Measurements from ENCODE around the gene TOM1L2.

Gene TOM1L2

DNA sequence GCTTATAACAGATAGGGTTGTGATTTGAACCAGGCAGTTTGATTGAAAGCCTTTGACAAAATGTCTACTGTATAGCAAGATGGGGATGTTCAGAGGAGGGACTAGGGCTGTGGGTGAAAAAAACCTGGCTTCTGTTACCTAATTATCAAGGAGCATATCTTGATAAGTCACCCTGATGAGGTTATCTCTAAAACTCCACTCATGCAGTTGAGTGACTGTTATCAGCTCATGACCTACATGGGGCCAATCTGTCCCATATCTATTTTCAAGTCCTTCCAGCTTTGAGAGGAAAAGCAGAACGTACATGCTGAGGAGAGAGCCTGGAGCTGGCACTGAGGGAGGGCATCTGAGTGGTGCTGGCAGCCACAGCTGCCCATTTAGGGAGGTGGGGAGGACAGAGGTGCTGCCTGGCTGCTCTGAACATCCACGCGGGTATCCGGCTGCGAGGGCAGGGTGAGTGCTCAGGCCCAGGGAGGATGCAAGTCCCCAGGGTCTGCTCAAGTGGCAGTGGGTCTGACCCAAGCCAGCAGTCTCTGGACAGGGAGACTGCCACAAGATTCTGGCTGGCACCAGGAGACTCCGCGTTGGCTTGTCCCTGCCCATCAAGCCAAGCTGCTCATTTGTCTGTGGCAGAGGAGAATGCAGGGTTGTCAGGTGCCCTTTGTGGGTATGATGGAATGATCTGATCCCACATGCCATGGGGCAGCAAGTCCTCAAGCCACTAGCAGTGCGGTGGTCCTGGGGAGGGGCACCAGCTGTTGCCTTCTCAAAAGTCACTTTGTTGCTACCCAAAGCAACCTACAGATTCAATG, 37.6 kb upstream of the TOM1L2 start:
- Histone ChIP-seq H3K27me3 (replicated peaks; ENCODE audit: control insufficient read depth, insufficient read depth, low read length, poor library complexity, severe bottlenecking) (no peaks in the 10 kb centered on the region), H3K36me3 (ENCODE audit: control insufficient read depth, insufficient read depth, low read length) (peaks cover 5% of the 10 kb centered on the region), H3K9me3 (ENCODE audit: control insufficient read depth, low read length) (no peaks in the 10 kb centered on the region), H3K27ac (ENCODE audit: insufficient read depth, low read length, poor library complexity, severe bottlenecking) (no peak overlapping the region), H3K4me3 (ENCODE audit: insufficient read depth, low read depth, low read length, poor library complexity, severe bottlenecking) (no peak overlapping the region), H3K4me1 (ENCODE audit: control insufficient read depth, insufficient read depth, low read length, poor library complexity, severe bottlenecking) (no peaks in the 10 kb centered on the region)
- DNase-seq = no peak

DNA sequence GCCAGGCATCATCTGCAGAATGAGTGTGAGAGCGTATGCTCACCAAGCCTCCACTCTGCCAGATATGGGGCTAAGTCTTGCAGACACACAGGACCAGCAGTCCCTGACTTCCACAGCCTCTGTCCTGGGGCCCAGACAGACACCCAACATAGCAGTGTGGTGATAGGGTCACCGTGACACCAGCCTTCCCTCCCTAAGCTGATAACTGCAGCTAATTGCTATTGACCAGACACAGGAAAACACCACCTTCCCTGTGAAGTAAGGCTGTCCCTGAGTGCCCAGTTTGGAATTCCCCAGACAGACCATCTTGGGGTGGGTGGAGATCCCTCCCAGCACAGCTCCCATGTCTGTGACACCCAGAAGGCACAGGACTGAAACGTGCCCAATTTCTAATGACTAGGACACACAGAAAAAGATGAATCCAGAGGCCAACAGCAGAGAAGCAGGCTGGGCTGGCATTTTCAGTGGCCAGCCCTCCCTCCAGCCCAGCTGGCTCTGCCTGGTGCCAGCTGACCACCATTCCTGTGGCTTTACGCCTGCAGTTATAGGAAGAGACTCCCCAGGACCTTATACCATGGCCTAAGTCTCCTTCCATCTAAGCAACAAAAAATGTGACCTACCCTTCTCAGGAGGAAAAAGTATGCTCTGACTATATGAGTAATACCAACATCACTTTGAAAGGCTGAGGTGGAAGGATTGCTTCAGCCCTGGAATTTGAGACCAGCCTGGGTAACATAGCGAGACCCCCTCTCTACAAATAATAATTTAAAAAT, 36.5 kb upstream of the TOM1L2 start:
- H3K27me3 ChIP-seq (replicated peaks; ENCODE audit: control insufficient read depth, insufficient read depth, low read length, poor library complexity, severe bottlenecking) = no peaks in the 10 kb centered on the region
- no peaks in the 10 kb centered on the region for H3K4me1 ChIP-seq (ENCODE audit: control insufficient read depth, insufficient read depth, low read length, poor library complexity, severe bottlenecking)
- H3K9me3 ChIP-seq (ENCODE audit: control insufficient read depth, low read length) = no peaks in the 10 kb centered on the region
- H3K27ac ChIP-seq (ENCODE audit: insufficient read depth, low read length, poor library complexity, severe bottlenecking) = no peak overlapping the region
- DNase-seq = no peak
- H3K4me3 ChIP-seq (ENCODE audit: insufficient read depth, low read depth, low read length, poor library complexity, severe bottlenecking) = no peak overlapping the region
- H3K36me3 ChIP-seq (ENCODE audit: control insufficient read depth, insufficient read depth, low read length) = peaks cover 5% of the 10 kb centered on the region

DNA sequence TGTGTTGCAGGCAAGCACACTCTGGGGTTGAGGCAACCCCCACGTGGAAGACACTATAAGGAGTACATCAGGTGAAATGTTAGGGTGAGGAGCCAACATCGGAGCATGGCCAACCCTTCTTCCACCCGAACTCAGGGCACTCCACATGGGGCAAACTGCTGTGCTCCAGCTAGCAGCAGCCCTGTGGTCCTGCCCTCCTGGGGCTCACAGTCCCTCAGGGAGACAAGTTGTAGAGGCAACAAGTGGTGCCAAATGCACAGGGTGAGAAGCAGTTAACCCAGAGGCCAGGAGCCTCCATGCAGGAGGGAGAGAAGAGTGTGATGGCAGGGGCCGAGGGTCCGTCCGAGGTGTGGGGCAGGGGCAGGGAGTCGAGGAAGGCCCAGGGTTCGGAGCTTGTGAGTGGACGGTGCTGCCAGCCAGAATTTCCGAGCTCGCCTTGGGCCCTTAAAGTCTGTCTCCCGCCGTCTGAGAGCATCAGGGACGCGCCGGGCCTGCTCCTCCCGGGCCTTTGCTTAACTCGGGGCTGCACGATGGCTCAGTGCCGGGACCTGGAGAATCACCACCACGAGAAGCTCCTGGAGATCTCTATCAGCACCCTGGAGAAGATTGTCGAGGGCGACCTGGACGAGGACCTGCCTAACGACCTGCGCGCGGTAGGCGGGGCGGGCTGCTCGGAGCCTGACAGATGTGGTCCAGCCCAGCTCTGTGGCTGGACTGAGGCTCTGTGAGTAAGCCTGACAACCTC, 34.5 kb upstream of the TOM1L2 start:
- Histone ChIP-seq H3K9me3 (ENCODE audit: control insufficient read depth, low read length) (no peaks in the 10 kb centered on the region), H3K27ac (ENCODE audit: insufficient read depth, low read length, poor library complexity, severe bottlenecking) (no peak overlapping the region), H3K4me1 (ENCODE audit: control insufficient read depth, insufficient read depth, low read length, poor library complexity, severe bottlenecking) (no peaks in the 10 kb centered on the region), H3K4me3 (ENCODE audit: insufficient read depth, low read depth, low read length, poor library complexity, severe bottlenecking) (no peak overlapping the region), H3K36me3 (ENCODE audit: control insufficient read depth, insufficient read depth, low read length) (peaks cover 5% of the 10 kb centered on the region), H3K27me3 (replicated peaks; ENCODE audit: control insufficient read depth, insufficient read depth, low read length, poor library complexity, severe bottlenecking) (no peaks in the 10 kb centered on the region)
- DNase-seq = no peak

DNA sequence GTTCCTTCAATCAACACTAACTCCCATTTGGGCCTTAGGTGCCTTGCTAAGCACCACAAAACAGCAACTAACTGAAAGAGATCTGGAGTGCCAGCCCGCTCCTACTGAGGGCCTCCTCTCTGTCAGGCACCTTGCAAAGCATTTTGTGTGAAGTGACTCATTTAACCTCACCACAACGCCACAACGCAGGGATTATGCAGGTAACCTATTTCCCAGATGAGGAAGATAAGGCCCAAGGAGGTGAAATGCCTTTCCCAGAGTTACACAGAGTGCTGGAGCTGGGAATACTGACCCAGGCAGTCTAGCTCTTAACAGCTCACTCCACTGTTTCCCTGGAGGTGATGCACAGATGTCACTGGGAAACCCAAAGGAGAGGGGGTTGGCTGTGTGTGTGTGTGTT, 33.3 kb upstream of the TOM1L2 start:
- no peak for DNase-seq
- Histone ChIP-seq H3K27ac (ENCODE audit: insufficient read depth, low read length, poor library complexity, severe bottlenecking) (no peak overlapping the region), H3K4me1 (ENCODE audit: control insufficient read depth, insufficient read depth, low read length, poor library complexity, severe bottlenecking) (no peaks in the 10 kb centered on the region), H3K9me3 (ENCODE audit: control insufficient read depth, low read length) (no peaks in the 10 kb centered on the region), H3K36me3 (ENCODE audit: control insufficient read depth, insufficient read depth, low read length) (peaks cover 5% of the 10 kb centered on the region), H3K4me3 (ENCODE audit: insufficient read depth, low read depth, low read length, poor library complexity, severe bottlenecking) (no peak overlapping the region), H3K27me3 (replicated peaks; ENCODE audit: control insufficient read depth, insufficient read depth, low read length, poor library complexity, severe bottlenecking) (no peaks in the 10 kb centered on the region)

DNA sequence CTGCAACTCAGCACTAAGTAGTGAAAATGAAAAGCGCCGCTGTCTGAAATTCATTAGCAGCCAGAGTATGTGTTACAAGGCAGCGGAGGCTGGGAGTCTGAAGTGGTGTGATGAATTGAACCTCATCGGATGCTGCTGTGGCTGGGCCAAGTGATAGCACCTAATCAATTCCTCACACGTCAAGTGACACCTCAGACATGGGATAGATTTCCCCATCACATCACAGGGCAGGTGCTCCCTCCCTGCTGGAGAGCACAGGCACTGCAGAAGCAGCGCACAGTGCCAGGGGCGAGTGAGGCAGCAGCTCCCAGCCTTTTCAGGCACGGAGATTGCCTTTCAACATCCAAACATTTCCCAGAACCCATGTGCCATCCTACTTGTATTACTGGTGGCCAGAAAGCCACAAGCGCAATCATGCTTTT, 32.7 kb upstream of the TOM1L2 start:
- Histone ChIP-seq H3K27ac (ENCODE audit: insufficient read depth, low read length, poor library complexity, severe bottlenecking) (no peak overlapping the region), H3K36me3 (ENCODE audit: control insufficient read depth, insufficient read depth, low read length) (peaks cover 4% of the 10 kb centered on the region), H3K27me3 (replicated peaks; ENCODE audit: control insufficient read depth, insufficient read depth, low read length, poor library complexity, severe bottlenecking) (no peaks in the 10 kb centered on the region), H3K4me1 (ENCODE audit: control insufficient read depth, insufficient read depth, low read length, poor library complexity, severe bottlenecking) (no peaks in the 10 kb centered on the region), H3K9me3 (ENCODE audit: control insufficient read depth, low read length) (no peaks in the 10 kb centered on the region), H3K4me3 (ENCODE audit: insufficient read depth, low read depth, low read length, poor library complexity, severe bottlenecking) (no peak overlapping the region)
- no peak for DNase-seq

DNA sequence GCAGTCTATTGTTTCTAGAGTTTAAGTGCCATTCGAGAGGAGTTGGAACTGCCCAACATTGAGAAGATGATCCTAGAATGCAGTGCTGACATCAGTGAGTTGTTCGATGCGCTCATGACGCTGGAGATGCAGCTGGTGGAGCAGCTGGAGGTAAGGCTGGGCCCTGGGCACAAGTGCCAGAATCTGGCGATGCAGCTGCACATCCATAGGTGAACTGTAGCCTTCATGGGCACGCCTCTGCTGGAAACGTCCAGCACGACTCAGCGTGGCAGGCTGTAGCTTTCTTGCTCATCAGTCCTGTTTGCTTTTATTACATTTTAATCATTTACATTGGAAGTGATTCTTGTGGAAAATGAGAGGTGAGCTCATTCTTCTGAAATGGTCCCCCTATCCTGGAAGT, 32.1 kb upstream of the TOM1L2 start:
- Histone ChIP-seq H3K4me1 (ENCODE audit: control insufficient read depth, insufficient read depth, low read length, poor library complexity, severe bottlenecking) (no peaks in the 10 kb centered on the region), H3K27ac (ENCODE audit: insufficient read depth, low read length, poor library complexity, severe bottlenecking) (no peak overlapping the region)

GRCh38 chr17:18002171-18002570, 30.0 kb upstream of the TOM1L2 start:
- Histone ChIP-seq H3K4me3 (ENCODE audit: insufficient read depth, low read depth, low read length, poor library complexity, severe bottlenecking) (no peak overlapping the region), H3K9me3 (ENCODE audit: control insufficient read depth, low read length) (no peaks in the 10 kb centered on the region), H3K27ac (ENCODE audit: insufficient read depth, low read length, poor library complexity, severe bottlenecking) (no peak overlapping the region), H3K36me3 (ENCODE audit: control insufficient read depth, insufficient read depth, low read length) (no peaks in the 10 kb centered on the region), H3K4me1 (ENCODE audit: control insufficient read depth, insufficient read depth, low read length, poor library complexity, severe bottlenecking) (no peaks in the 10 kb centered on the region), H3K27me3 (replicated peaks; ENCODE audit: control insufficient read depth, insufficient read depth, low read length, poor library complexity, severe bottlenecking) (no peaks in the 10 kb centered on the region)
- DNase-seq = no peak

More for the DNA sequence above, 32.1 kb upstream of the TOM1L2 start:
- DNase-seq = no peak
- Histone ChIP-seq H3K27me3 (replicated peaks; ENCODE audit: control insufficient read depth, insufficient read depth, low read length, poor library complexity, severe bottlenecking) (no peaks in the 10 kb centered on the region), H3K4me3 (ENCODE audit: insufficient read depth, low read depth, low read length, poor library complexity, severe bottlenecking) (no peak overlapping the region), H3K36me3 (ENCODE audit: control insufficient read depth, insufficient read depth, low read length) (no peaks in the 10 kb centered on the region), H3K9me3 (ENCODE audit: control insufficient read depth, low read length) (no peaks in the 10 kb centered on the region)

DNA sequence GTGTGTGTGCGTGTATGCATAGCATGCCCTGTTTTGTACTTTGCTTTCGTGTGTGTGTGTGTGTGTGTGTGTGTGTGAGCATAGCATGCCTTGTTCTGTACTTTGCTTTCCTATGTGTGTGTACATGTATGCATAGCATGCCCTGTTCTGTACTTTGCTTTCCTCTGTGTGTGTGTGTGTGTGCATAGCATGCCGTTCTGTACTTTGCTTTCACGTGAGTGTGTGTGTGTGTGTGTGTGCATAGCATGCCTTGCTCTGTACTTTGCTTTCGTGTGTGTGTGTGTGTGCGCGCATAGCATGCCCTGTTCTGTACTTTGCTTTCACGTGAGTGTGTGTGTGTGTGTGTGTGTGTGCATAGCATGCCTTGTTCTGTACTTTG, 27.8 kb upstream of the TOM1L2 start:
- Histone ChIP-seq H3K4me3 (ENCODE audit: insufficient read depth, low read depth, low read length, poor library complexity, severe bottlenecking) (no peak overlapping the region), H3K4me1 (ENCODE audit: control insufficient read depth, insufficient read depth, low read length, poor library complexity, severe bottlenecking) (no peaks in the 10 kb centered on the region), H3K36me3 (ENCODE audit: control insufficient read depth, insufficient read depth, low read length) (no peaks in the 10 kb centered on the region), H3K27me3 (replicated peaks; ENCODE audit: control insufficient read depth, insufficient read depth, low read length, poor library complexity, severe bottlenecking) (no peaks in the 10 kb centered on the region), H3K27ac (ENCODE audit: insufficient read depth, low read length, poor library complexity, severe bottlenecking) (no peak overlapping the region), H3K9me3 (ENCODE audit: control insufficient read depth, low read length) (no peaks in the 10 kb centered on the region)
- no peak for DNase-seq

DNA sequence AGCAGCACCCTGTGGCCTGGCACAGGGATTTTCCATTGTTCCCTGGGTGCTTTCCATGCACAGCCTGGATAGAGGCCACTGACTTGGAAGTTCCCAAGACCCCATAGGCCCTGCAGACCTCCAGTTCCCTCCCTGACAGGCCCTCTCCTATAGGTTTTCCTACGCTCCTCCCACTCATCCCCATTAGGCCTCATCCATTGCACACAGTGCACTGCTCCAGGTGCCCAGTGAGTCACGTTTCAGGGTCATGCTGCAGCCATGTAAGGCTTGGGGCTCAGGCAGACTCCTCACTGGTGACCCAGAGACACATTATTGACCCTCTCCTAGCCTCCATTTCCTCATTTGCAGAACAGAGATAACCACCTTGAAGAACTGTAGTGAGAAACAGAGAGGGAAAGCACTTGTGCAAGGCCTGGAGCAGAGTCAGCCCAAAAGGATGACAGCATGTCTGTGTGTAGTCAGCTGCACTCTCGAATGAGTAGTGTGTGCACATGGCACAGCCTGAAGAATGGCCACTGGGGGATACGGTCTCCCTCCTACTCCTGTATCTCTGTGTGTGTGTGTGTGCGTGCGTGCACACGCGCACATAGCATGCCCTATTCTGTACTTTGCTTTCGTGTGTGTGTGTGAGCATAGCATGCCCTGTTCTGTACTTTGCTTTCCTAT, 27.3 kb upstream of the TOM1L2 start:
- no peak overlapping the region for H3K4me3 ChIP-seq (ENCODE audit: insufficient read depth, low read depth, low read length, poor library complexity, severe bottlenecking)
- H3K4me1 ChIP-seq (ENCODE audit: control insufficient read depth, insufficient read depth, low read length, poor library complexity, severe bottlenecking) = no peaks in the 10 kb centered on the region
- DNase-seq = no peak
- no peaks in the 10 kb centered on the region for H3K36me3 ChIP-seq (ENCODE audit: control insufficient read depth, insufficient read depth, low read length)
- H3K9me3 ChIP-seq (ENCODE audit: control insufficient read depth, low read length) = no peaks in the 10 kb centered on the region
- H3K27ac ChIP-seq (ENCODE audit: insufficient read depth, low read length, poor library complexity, severe bottlenecking) = no peak overlapping the region
- H3K27me3 ChIP-seq (replicated peaks; ENCODE audit: control insufficient read depth, insufficient read depth, low read length, poor library complexity, severe bottlenecking) = no peaks in the 10 kb centered on the region

Measured in effector memory CD4-positive, alpha-beta T cell (primary cell).